HG02623 (cell line): Measurements from ENCODE around the gene SPAG6.
"Not testable (repeated sequence)": the region's sequence is repeated elsewhere in the genome, so short reads cannot be mapped to it uniquely, and the experiment has no call there.

ENCODE experiments used
- ATAC-seq: cut with Tn5 transposase; IDR thresholded peaks from one replicate; pipeline ENCODE4 v1.9.1; 2021; ENCODE audit warnings: moderate library complexity; ENCODE audit not compliant: unreplicated experiment

The SPAG6 gene

GRCh38 chr10:22340329-22341189 is 4.7 kb upstream of the SPAG6 start:
- ATAC-seq = peak; percentile 44

GRCh38 chr10:22341190-22341925 is 3.9 kb upstream of the SPAG6 start:
- no peak for ATAC-seq

- no peak for ATAC-seq
Measured at GRCh38 chr10:22341926-22342196, 3.4 kb upstream of the SPAG6 start.

- no peak for ATAC-seq
Measured at GRCh38 chr10:22342421-22342820, 2.9 kb upstream of the SPAG6 start.

- no peak for ATAC-seq
Measured at GRCh38 chr10:22343731-22344130, 1.6 kb upstream of the SPAG6 start.

GRCh38 chr10:22344249-22344648 is 1.0 kb upstream of the SPAG6 start:
- ATAC-seq = no peak

GRCh38 chr10:22344781-22345300 is 455 bp upstream of the SPAG6 start:
- ATAC-seq = no peak

GRCh38 chr10:22346096-22346661 is 883 bp downstream of the SPAG6 start:
- ATAC-seq = no peak

- no peak for ATAC-seq
Measured at GRCh38 chr10:22349755-22350154, 4.5 kb downstream of the SPAG6 start.

- no peak for ATAC-seq
Measured at GRCh38 chr10:22351131-22351703, 5.9 kb downstream of the SPAG6 start.

GRCh38 chr10:22356324-22356873 is 11.1 kb downstream of the SPAG6 start:
- ATAC-seq = no peak

- not testable (repeated sequence) for ATAC-seq
Measured at GRCh38 chr10:22357770-22358169, 12.5 kb downstream of the SPAG6 start.

- ATAC-seq = no peak
Measured at GRCh38 chr10:22363305-22363704, 18.0 kb downstream of the SPAG6 start.

- no peak for ATAC-seq
Measured at GRCh38 chr10:22364407-22365140, 19.3 kb downstream of the SPAG6 start.

- ATAC-seq = peak; percentile 60
Measured at GRCh38 chr10:22365233-22365632, 19.9 kb downstream of the SPAG6 start.

GRCh38 chr10:22365644-22366434 is 20.5 kb downstream of the SPAG6 start:
- no peak for ATAC-seq

- no peak for ATAC-seq
Measured at GRCh38 chr10:22366435-22366703, 21.1 kb downstream of the SPAG6 start.

GRCh38 chr10:22366771-22367170 is 21.5 kb downstream of the SPAG6 start:
- ATAC-seq = no peak

GRCh38 chr10:22367471-22367870 is 22.2 kb downstream of the SPAG6 start:
- no peak for ATAC-seq

- ATAC-seq = no peak
Measured at GRCh38 chr10:22368402-22368801, 23.1 kb downstream of the SPAG6 start.
